T-helper 1 cell (primary cell): ENCODE measurements around the gene EGF.
"Not testable (repeated sequence)": the region's sequence is repeated elsewhere in the genome, so short reads cannot be mapped to it uniquely, and the experiment has no call there.

Experiments used
- DNase-seq, 5 donors: peaks; one replicate each; pipeline ENCODE4 v3.0.0-alpha.2; 2012 to 2020

The EGF gene

GRCh38 chr4:109998867-109999584 lies 86.3 kb downstream of the EGF start:
- DNase-seq: peak in 3 of 5 donors; percentile 25 to 60 (median 31)

- no peak for DNase-seq
Observed at GRCh38 chr4:109999585-109999912, 86.9 kb downstream of the EGF start.

DNA sequence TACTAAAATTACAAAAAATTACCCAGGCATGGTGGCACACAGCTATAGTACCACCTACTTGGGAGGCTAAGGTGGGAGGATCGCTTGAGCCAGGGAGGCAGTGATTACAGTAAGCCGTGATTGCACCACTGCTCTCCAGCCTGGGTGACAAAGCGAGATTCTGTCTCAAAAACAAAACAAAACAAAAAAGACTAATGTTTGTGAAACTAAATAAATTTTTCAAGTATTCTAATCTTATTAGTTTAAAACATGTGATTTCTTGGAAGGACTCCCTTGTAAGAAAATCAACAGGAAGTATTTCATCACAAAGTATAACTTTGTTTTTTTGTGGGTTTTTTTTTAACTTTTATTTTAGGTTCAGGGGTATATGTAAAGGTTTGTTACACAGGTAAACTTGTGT lies 89.6 kb downstream of the EGF start:
- no peak for DNase-seq

DNA sequence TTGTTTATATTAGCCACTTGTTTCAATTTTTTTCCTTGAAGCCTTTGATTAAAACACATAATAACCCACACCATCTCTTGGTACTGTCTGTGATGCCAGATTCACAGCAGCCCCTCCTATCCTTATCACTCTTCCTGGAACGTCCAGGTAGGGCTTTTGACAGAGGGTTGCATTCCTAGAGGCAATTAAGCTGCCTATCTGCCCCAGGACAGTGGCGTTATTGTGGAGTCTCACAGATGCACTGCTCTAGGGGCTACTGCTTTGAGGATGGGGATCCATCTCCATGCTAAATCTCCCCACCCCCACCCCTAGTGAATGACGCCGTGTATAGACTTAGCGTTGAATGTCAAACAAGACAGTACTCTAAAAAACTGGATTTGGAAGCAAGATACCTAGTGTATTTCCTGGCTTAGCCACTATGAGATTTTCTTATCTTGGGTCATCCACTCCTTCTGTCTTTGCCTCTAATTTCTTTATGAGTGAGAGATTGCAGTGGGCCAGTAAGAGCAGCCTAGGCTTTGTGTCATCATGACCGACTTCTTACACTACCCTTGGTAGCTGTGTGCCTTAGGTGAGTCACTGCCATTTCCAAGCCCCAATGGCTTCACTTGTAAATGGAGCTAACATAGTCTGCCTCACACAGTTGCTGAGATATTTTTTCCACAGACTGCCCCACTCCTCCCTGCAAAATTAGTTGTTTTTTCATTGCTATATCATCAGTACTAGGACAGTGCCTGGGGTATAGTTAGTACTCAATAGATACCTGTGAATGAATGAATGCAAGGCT lies 90.9 kb downstream of the EGF start:
- DNase-seq: no peak

DNA sequence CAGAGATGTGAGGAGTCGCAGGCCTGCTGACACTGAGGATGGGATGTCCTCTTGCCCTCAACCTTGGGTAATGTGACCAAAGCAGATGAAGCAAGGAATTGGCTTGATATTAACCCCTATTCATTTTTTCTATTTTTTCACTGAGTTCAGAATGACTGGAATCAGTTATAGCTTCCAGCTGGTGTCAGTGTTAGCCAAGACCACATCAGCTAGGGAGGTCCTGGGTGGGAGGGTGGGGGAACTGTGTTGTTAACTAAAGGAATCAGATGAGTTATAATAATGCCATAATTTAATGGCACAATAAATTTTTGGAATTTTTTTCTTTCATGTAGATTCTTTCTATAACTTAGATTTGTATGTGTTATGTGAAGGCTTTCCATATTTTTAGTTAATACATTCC lies 91.9 kb downstream of the EGF start:
- no peak for DNase-seq

DNA sequence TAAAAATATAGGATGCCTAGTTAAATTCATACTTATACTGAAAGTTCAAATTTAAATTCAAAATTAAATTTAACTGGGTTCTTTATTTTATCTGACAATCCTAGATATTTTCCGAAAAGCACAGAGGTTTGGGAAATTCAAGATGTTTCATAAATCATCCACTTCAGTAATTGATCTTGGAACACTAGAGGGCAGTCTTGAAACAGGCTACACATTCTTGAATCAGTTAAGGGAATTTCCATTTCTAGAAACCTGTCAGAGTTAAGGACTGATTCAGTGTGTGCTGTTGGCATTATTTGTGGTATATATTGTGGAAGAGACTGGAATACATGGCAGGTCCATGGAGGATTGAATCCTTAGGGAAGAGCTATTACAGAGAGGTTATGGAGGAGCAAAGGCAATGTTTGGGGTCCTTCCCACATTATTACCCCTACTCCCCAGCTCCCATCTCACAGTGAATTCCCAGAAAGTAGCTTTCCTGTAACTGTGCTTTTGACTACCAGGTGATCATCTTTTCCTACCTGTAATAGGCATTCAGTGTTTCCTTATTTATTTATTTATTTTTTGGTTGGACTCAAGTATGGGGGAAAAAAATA lies 92.9 kb downstream of the EGF start:
- peak in 1 of 5 donors; percentile 62 for DNase-seq

- DNase-seq: no peak
Observed at GRCh38 chr4:110007217-110007616, 94.5 kb downstream of the EGF start.

- DNase-seq: no peak
Observed at GRCh38 chr4:110008540-110008939, 95.9 kb downstream of the EGF start.

GRCh38 chr4:110009550-110009949 lies 96.9 kb downstream of the EGF start:
- no peak for DNase-seq

DNA sequence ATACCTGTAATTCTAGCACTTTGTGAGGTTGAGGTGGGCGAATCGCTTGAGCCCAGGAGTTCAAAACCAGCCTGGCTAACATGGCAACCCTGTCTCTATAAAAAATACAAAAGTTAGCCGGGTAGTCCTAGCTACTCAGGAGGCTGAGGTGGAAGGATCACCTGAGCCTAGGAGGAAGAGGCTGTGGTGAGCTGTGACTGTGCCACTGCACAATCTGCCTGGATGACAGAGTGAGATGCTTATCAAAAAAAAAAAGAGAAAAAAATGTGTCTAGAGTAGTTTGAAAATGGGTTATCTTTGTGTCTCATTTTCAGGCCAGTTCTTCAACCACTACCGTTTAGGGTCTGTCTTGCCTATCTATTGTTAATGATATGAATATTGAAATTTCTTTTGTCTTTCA lies 98.1 kb downstream of the EGF start:
- DNase-seq: no peak

DNA sequence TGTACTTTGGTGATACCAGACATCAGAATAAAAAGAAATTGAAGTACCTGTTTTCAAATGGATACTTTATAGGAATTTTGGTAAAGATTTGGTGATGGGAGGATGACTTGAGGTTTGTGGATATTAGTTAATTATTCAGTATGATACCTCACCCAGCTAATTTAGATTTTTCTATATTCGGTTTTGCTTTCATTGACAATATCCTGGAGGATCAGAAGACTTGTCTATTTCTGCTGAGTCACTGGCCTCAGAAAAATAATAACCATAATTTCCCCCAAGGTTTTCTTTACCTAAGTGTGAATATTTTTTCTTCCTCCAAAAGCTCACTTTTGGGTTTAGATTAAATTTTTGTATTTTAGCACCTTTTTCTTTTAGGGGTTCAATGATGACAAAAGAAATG lies 100.2 kb downstream of the EGF start:
- no peak for DNase-seq

DNA sequence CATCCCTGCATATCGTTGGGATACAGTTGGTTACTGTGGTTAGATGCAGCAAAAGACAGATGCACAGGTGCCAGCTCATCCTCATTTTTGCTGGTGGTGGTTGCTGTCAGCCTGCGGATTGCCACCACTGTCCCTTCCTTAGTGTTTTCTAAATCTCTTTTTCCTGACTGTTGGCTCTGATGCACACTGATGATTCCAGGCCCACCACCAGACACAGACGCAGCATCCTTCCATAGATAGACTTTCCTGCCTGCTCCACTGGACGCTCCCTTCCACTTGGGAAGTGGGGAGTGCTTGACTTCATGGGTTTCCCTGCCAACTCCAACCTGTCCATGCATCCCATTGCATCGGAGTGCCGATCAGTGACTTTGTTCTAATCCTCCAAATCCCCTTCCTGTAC lies 101.5 kb downstream of the EGF start:
- DNase-seq: no peak

DNA sequence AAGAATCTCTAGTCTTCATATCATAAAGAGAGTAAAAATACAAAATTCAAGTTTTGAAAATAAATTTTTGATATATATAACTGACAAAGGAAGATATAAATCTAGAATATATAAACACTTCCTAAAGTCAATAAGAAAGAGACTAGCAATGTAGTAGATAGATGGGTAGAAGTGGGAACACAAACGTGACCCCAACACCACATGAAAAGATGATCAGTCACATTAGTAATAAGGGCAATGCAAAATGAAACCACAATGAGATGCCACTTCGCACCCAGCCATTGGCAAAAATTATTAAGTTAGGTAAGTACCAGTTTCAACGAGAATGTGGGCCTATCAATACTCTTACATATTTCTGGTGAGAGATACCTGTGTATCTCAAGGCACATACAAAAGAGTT lies 106.5 kb downstream of the EGF start:
- no peak for DNase-seq

DNA sequence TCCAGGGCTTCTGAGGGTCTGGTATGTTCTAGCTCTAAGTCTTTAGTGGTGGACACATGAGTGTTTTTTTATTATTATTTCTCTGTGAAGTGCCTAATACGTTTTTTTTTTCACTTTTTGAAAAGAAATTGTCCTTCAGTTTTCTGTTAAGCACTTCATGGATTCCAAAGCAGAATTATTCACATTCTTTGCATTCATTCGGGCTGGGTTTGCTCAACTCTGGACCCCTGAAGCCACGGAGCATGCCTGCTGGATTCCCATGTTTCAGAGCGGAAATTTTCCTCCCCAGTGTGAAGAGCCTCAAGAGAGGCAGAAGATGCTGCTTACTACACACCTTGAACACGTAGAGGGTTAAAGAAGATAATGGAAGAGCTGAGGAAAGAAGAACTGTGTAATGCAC lies 107.5 kb downstream of the EGF start:
- no peak for DNase-seq

DNA sequence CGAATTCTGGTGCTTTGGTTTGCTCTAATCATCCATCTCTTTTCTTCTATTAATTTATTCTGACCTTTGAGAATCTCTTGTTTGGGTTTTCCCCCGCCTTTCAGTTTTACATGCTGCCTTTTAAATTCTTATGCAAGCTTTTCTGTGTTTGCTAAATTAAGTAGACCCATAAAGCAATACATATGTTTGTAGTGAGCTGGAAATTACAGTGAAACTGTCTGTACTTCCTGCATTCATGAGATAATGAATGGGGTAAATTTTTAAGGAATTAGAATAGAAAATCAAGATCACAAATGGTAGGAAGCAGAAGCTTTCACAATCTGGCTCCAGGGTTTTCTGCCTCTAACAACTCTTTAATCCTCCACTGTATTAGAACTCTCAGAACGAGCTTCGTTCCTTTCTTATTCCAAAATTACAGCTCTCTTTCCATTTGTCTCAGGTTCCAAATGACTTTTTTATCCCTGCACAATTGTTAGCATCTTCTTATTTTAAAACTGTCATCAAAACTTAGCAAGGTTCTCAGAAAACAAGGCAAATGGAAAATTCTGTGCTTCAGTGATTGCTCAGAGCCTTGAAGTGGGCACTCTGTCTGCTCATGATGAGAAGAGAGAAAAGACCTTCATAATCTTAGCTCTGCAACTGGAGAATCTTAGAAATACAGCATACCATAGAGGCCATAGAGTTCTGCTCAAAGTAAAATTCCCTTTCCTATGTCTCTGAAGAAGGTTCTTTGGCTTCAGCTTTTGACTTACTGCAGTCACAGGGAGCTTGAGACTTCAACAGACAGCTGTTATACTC lies 108.2 kb downstream of the EGF start:
- no peak for DNase-seq

DNA sequence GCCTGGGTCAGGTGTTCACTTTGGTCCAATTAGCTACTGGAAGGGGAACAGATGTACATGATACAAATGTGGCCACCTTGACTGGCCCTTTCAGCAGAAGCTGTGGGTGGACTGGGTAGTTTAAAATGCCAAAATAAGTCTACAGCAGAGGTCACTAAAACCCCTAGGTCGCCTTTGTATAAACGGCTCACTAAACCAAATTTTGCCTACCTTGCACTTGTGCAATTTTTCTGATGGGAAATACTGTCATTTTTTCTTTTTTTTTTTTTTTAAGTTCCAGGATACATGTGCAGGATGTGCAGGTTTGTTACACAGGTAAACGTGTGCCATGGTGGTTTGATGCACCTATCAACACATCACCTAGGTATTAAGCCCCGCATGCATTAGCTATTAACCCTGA lies 109.8 kb downstream of the EGF start:
- no peak for DNase-seq

- DNase-seq: no peak
Observed at GRCh38 chr4:110025056-110025455, 112.4 kb downstream of the EGF start.

DNA sequence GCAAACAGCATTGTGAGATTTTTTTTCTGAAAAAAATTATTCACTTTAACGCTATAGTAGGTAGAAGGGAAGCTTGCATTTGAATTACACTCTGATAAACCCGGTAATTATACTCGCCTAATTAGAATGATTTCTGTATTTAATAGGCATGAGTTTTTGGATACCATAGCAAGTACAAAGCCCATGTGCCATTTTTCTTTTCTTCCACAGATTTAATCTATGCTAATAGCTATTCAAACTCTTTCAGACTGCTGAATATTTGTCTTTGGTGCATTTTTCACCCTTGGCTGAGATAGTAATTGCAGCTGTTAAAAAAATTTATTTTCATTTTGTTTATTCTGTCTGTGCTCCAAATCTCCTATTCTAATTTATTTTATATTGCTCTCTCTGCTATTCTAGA lies 113.0 kb downstream of the EGF start:
- DNase-seq: no peak

- no peak for DNase-seq
Observed at GRCh38 chr4:110032603-110033002, 119.9 kb downstream of the EGF start.

GRCh38 chr4:110033355-110034025 lies 120.8 kb downstream of the EGF start:
- no peak for DNase-seq

GRCh38 chr4:110034026-110034393 lies 121.3 kb downstream of the EGF start:
- DNase-seq: peak in 1 of 5 donors; percentile 26

- DNase-seq: not testable (repeated sequence)
Observed at GRCh38 chr4:110039164-110039563, 126.5 kb downstream of the EGF start.

- DNase-seq: no peak
Observed at GRCh38 chr4:110041735-110042134, 129.1 kb downstream of the EGF start.
